ENCODE measurements around the gene PLA2G15. TPM values are rescaled to one million over a fixed set of nuclear protein-coding genes. Genes with fewer than 3 reads are reported as not detected.
A peak's percentile ranks its signal among the peaks of the same experiment; 100 is the strongest.

PLA2G15 gene
- total and polyA plus RNA-seq, 2 of the 13 experiments (the other 11 are each of a cell fraction or from before 2014, with no cell fraction given), result 14.4 to 23.7 TPM

GRCh38 chr16:68244903-68245853, at the start of gene PLA2G15 (continued):
- peak; percentile 75; the same call in 1 of the 2 replicates for TF ChIP-seq DRAP1 (CRISPR knock-in tag; IDR thresholded peaks at IDR 0.05)
- TF ChIP-seq ZNF780A (CRISPR knock-in tag; IDR thresholded peaks at IDR 0.05), result no peak
- TF ChIP-seq THRA (CRISPR knock-in tag; IDR thresholded peaks at IDR 0.05; ENCODE audit: borderline replicate concordance), result peak; percentile 50; the same call in 1 of the 2 replicates
- peak; percentile 87 for TF ChIP-seq ZNF142 (CRISPR knock-in tag; IDR thresholded peaks at IDR 0.05)
- TF ChIP-seq ZNF362 (CRISPR knock-in tag; IDR thresholded peaks at IDR 0.05; ENCODE audit: borderline replicate concordance), result 0 out of 2 replicates have a peak, but pooled peaks have one; percentile 48
- no peak; the same call in 1 of the 2 replicates for TF ChIP-seq ZNF225 (CRISPR knock-in tag; IDR thresholded peaks at IDR 0.05)
- no peak for TF ChIP-seq ATF7 (IDR thresholded peaks at IDR 0.05)
- TF ChIP-seq ATF7 (CRISPR knock-in tag; IDR thresholded peaks at IDR 0.05), result 0 out of 2 replicates have a peak, but pooled peaks have one; percentile 48
- 0 out of 2 replicates have a peak, but pooled peaks have one; percentile 43 for TF ChIP-seq ZNF839 (CRISPR knock-in tag; IDR thresholded peaks at IDR 0.05; ENCODE audit: borderline replicate concordance)
- TF ChIP-seq ZNF564 (CRISPR knock-in tag; IDR thresholded peaks at IDR 0.05), result 0 out of 2 replicates have a peak, but pooled peaks have one; percentile 7
- TF ChIP-seq PPARG (CRISPR knock-in tag; conservative IDR thresholded peaks at IDR 0.05), result no peak
- no peak for TF ChIP-seq HOXA7 (CRISPR knock-in tag; IDR thresholded peaks at IDR 0.05)
- TF ChIP-seq NCOA2 (CRISPR knock-in tag; IDR thresholded peaks at IDR 0.05), result no peak; the same call in none of the 2 replicates
- 0 out of 2 replicates have a peak, but pooled peaks have one; percentile 12 for TF ChIP-seq ZNF256 (CRISPR knock-in tag; conservative IDR thresholded peaks at IDR 0.05)
- TF ChIP-seq MAZ (IDR thresholded peaks at IDR 0.05; ENCODE audit: borderline replicate concordance, low read depth, low read length), result peak; percentile 93
- TF ChIP-seq MAZ (CRISPR knock-in tag; IDR thresholded peaks at IDR 0.05; ENCODE audit: low read depth), result peak; percentile 99
- TF ChIP-seq ZSCAN20 (CRISPR knock-in tag; IDR thresholded peaks at IDR 0.05; ENCODE audit: borderline replicate concordance), result peak; percentile 68; the same call in 1 of the 2 replicates
- peak; percentile 90 for TF ChIP-seq POGZ (CRISPR knock-in tag; IDR thresholded peaks at IDR 0.05)
- 0 out of 2 replicates have a peak, but pooled peaks have one; percentile 73 for TF ChIP-seq ZNF367 (CRISPR knock-in tag; IDR thresholded peaks at IDR 0.05; ENCODE audit: borderline replicate concordance)
- TF ChIP-seq GATAD2A (CRISPR knock-in tag; IDR thresholded peaks at IDR 0.05), result no peak

Measured in HepG2 (cell line).